Measurements from ENCODE around the gene CDT1.

DNA sequence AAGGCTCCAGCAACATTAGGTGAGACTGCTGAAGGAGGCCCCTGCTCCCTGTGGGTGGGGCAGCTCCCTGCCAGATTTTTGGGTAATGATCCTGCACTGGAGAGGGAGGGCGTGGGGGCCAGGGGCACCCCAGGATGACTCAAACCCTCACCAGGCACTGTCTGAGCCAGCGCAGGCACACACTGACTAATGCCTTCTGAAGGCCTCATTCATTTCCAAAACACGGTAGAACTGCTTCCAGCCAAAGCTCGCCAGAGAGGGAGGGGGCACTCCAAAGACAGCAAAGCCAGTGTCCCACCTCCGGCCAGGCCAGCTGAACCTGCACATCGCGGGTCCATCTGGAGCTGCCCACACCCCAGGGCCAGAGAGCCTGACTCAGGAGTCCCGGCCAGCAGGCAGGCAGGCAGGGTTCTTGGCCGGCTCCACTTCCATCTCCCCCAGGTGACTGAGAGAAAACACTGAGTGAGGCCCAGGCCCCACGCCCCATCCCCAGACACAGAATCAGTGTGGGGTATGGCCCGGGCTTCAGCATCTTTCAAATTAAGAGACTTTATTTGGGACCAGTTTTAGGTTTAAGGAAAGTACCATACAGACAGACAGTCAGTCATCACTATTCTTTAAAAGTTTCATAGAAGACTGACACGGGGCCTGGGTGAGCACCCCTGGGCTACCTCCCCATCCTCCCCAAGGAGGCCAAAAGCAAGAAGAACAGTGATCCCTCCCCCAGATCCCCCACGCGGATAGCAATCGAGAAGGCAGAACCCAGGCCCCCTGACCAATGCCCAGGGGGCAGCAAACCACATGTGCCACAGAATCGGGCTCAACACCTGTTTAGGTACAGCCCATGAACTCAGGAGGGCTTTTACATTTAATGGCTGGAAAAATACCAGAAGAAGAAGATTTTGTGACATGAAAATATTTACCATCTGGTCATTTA lies 20.9 kb upstream of the CDT1 start:
- TF ChIP-seq, protein P1, sequence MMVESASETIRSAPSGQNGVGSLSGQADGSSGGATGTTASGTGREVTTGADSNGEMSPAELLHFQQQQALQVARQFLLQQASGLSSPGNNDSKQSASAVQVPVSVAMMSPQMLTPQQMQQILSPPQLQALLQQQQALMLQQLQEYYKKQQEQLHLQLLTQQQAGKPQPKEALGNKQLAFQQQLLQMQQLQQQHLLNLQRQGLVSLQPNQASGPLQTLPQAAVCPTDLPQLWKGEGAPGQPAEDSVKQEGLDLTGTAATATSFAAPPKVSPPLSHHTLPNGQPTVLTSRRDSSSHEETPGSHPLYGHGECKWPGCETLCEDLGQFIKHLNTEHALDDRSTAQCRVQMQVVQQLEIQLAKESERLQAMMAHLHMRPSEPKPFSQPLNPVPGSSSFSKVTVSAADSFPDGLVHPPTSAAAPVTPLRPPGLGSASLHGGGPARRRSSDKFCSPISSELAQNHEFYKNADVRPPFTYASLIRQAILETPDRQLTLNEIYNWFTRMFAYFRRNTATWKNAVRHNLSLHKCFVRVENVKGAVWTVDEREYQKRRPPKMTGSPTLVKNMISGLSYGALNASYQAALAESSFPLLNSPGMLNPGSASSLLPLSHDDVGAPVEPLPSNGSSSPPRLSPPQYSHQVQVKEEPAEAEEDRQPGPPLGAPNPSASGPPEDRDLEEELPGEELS (CRISPR knock-in tag; IDR thresholded peaks at IDR 0.05): no peak
- TF ChIP-seq ZNF121 (CRISPR knock-in tag; IDR thresholded peaks at IDR 0.05) (no peak), GTF2I (CRISPR knock-in tag; conservative IDR thresholded peaks at IDR 0.05) (no peak), CTCF (IDR thresholded peaks at IDR 0.05) (no peak), SP1 (CRISPR knock-in tag; conservative IDR thresholded peaks at IDR 0.05) (no peak), MYBL2 (CRISPR knock-in tag; IDR thresholded peaks at IDR 0.05) (no peak), TCF7 (CRISPR knock-in tag; IDR thresholded peaks at IDR 0.05; ENCODE audit: low read depth) (no peak), USF1 (CRISPR knock-in tag; IDR thresholded peaks at IDR 0.05) (no peak), ESRRA (CRISPR knock-in tag; IDR thresholded peaks at IDR 0.05; ENCODE audit: borderline replicate concordance) (no peak)
- TF ChIP-seq, protein P2, sequence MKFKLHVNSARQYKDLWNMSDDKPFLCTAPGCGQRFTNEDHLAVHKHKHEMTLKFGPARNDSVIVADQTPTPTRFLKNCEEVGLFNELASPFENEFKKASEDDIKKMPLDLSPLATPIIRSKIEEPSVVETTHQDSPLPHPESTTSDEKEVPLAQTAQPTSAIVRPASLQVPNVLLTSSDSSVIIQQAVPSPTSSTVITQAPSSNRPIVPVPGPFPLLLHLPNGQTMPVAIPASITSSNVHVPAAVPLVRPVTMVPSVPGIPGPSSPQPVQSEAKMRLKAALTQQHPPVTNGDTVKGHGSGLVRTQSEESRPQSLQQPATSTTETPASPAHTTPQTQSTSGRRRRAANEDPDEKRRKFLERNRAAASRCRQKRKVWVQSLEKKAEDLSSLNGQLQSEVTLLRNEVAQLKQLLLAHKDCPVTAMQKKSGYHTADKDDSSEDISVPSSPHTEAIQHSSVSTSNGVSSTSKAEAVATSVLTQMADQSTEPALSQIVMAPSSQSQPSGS (CRISPR knock-in tag; IDR thresholded peaks at IDR 0.05; ENCODE audit: borderline replicate concordance, low read depth): no peak

All from WTC11 (cell line).